Astrocyte (in vitro differentiated cells and primary cell): ENCODE data around the gene MUC4. TPM values are rescaled to one million over a fixed set of nuclear protein-coding genes. Genes with fewer than 3 reads are reported as not detected.

Experiments
- DNase-seq: peaks from one replicate; pipeline ENCODE4 v3.0.0-alpha.2; 2010; ENCODE audit warnings: low read depth
- FAIRE-seq: peaks from 2 replicates; lab custom pipeline; 2011; peaks lifted over from hg19 to GRCh38; lab: Jason Lieb, UNC
- H2AFZ ChIP-seq: 2 replicates; pipeline ENCODE4 v1.6.0; 2012; ENCODE audit warnings: low read depth, low read length, inconsistent platforms
- H3K27ac ChIP-seq: 2 replicates; pipeline ENCODE4 v1.5.1; 2011; ENCODE audit warnings: low read depth, low read length, inconsistent platforms
- H3K27me3 ChIP-seq: 2 replicates; pipeline ENCODE4 v1.6.0; 2011; ENCODE audit warnings: low read length, inconsistent platforms; ENCODE audit not compliant: insufficient read depth
- H3K36me3 ChIP-seq: 2 replicates; pipeline ENCODE4 v1.5.1; 2011; ENCODE audit warnings: low read length, inconsistent platforms; ENCODE audit not compliant: insufficient read depth
- H3K4me1 ChIP-seq: 2 replicates; pipeline ENCODE4 v1.5.1; 2011; ENCODE audit warnings: low read length, inconsistent platforms; ENCODE audit not compliant: insufficient read depth
- H3K4me2 ChIP-seq: 2 replicates; pipeline ENCODE4 v1.6.0; 2012; ENCODE audit warnings: low read length, inconsistent platforms
- H3K4me3 ChIP-seq: 2 replicates; pipeline ENCODE4 v1.5.1; 2011; ENCODE audit warnings: low read depth, mild to moderate bottlenecking, low read length, inconsistent platforms; ENCODE audit not compliant: insufficient read depth
- H3K79me2 ChIP-seq: 2 replicates; pipeline ENCODE4 v1.6.0; 2012; ENCODE audit warnings: mild to moderate bottlenecking, low read length, inconsistent platforms; ENCODE audit not compliant: insufficient read depth
- H3K9ac ChIP-seq: 2 replicates; pipeline ENCODE4 v1.6.0; 2012; ENCODE audit warnings: mild to moderate bottlenecking, low read length, inconsistent platforms
- H3K9me3 ChIP-seq: 2 replicates; pipeline ENCODE4 v1.5.1; 2012; ENCODE audit warnings: low read depth, mild to moderate bottlenecking, low read length, inconsistent platforms; ENCODE audit not compliant: insufficient read depth
- H4K20me1 ChIP-seq: 2 replicates; pipeline ENCODE4 v1.6.0; 2012; ENCODE audit warnings: low read length, inconsistent platforms; ENCODE audit not compliant: insufficient read depth
- H3K27ac Mint-ChIP-seq: one replicate; pipeline ENCODE4 v1.8.0; 2021; ENCODE audit warnings: mild to moderate bottlenecking, mixed read lengths; ENCODE audit not compliant: unreplicated experiment
- H3K27me3 Mint-ChIP-seq: one replicate; pipeline ENCODE4 v1.8.0; 2021; ENCODE audit warnings: low read depth, mixed read lengths; ENCODE audit not compliant: unreplicated experiment
- H3K36me3 Mint-ChIP-seq: one replicate; pipeline ENCODE4 v1.8.0; 2021; ENCODE audit warnings: low read depth, mixed read lengths; ENCODE audit not compliant: unreplicated experiment
- H3K4me1 Mint-ChIP-seq: one replicate; pipeline ENCODE4 v1.8.0; 2021; ENCODE audit warnings: low read depth, mixed read lengths; ENCODE audit not compliant: unreplicated experiment
- H3K4me3 Mint-ChIP-seq: one replicate; pipeline ENCODE4 v1.8.0; 2021; ENCODE audit warnings: mild to moderate bottlenecking, moderate library complexity, mixed read lengths; ENCODE audit not compliant: unreplicated experiment
- H3K9me3 Mint-ChIP-seq: one replicate; pipeline ENCODE4 v1.8.0; 2021; ENCODE audit warnings: mild to moderate bottlenecking, mixed read lengths; ENCODE audit not compliant: unreplicated experiment
- EZH2 ChIP-seq: IDR thresholded peaks from 2 replicates; pipeline ENCODE4 v1.6.1; 2012; ENCODE audit warnings: mild to moderate bottlenecking, low read length, inconsistent platforms; ENCODE audit not compliant: insufficient read depth
- total RNA-seq: library from RNA; stranded (reverse); gene quantifications from 2 replicates; pipeline ENCODE4 v1.2.1, GENCODE V29; 2021
- TF ChIP-seq, protein P1 (sequence below): IDR thresholded peaks from 2 replicates; pipeline ENCODE4 v1.5.1; 2011; ENCODE audit warnings: low read depth, mild to moderate bottlenecking, inconsistent platforms, low read length, moderate library complexity; ENCODE audit not compliant: insufficient read depth

Gene MUC4
- total RNA-seq, 1 donor from 2014 or later = 0.05 TPM

DNA sequence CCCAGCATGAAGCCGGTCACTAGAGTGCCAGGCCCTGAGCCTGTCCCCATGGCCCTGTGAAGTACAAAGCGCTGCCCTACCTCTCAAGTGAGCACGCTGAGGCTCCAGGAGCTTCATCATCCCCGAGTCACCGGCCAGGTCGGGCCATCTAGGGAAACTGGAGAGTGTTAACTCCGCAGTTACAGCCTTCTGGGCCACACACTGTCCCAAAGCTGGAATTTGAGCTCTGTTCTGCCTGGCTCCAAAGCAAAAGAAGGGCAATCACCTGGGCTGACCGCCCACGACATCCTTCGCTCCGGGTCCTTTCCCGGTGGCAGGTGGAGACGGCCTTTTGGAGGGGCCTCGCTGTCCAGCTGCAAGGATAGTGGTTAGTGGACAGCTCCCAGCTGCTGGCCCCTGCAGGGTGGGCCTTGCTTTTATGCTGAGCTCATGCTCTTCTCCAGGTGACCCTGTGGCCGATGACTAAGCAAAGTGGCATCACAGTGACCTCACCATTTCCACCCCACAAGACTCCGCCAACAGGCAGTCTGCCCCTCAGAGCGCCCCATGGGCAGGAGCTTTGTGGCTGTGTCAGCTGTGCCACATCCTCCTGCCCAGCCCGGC is 3.5 kb upstream of the MUC4 start:
- Histone ChIP-seq H3K4me2 (no peak overlapping the region), H3K9ac (no peak overlapping the region), H3K9me3 (no peaks in the 10 kb centered on the region), H3K4me3 (no peak overlapping the region), H3K79me2 (no peaks in the 10 kb centered on the region), H3K36me3 (no peaks in the 10 kb centered on the region), H4K20me1 (no peaks in the 10 kb centered on the region), H3K4me1 (no peaks in the 10 kb centered on the region), H3K27ac (no peak overlapping the region), H3K27me3 (peaks cover 2% of the 10 kb centered on the region), H2AFZ (no peak overlapping the region)
- Mint-ChIP-seq H3K27ac (no peak overlapping the region), H3K36me3 (no peaks in the 10 kb centered on the region), H3K4me1 (peaks cover 4% of the 10 kb centered on the region), H3K4me3 (no peak overlapping the region), H3K27me3 (peaks cover 35% of the 10 kb centered on the region), H3K9me3 (no peaks in the 10 kb centered on the region)
- FAIRE-seq = no peak
- DNase-seq = peak; percentile 42
- TF ChIP-seq, protein P1, sequence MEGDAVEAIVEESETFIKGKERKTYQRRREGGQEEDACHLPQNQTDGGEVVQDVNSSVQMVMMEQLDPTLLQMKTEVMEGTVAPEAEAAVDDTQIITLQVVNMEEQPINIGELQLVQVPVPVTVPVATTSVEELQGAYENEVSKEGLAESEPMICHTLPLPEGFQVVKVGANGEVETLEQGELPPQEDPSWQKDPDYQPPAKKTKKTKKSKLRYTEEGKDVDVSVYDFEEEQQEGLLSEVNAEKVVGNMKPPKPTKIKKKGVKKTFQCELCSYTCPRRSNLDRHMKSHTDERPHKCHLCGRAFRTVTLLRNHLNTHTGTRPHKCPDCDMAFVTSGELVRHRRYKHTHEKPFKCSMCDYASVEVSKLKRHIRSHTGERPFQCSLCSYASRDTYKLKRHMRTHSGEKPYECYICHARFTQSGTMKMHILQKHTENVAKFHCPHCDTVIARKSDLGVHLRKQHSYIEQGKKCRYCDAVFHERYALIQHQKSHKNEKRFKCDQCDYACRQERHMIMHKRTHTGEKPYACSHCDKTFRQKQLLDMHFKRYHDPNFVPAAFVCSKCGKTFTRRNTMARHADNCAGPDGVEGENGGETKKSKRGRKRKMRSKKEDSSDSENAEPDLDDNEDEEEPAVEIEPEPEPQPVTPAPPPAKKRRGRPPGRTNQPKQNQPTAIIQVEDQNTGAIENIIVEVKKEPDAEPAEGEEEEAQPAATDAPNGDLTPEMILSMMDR = no peak
- TF ChIP-seq EZH2 = no peak

DNA sequence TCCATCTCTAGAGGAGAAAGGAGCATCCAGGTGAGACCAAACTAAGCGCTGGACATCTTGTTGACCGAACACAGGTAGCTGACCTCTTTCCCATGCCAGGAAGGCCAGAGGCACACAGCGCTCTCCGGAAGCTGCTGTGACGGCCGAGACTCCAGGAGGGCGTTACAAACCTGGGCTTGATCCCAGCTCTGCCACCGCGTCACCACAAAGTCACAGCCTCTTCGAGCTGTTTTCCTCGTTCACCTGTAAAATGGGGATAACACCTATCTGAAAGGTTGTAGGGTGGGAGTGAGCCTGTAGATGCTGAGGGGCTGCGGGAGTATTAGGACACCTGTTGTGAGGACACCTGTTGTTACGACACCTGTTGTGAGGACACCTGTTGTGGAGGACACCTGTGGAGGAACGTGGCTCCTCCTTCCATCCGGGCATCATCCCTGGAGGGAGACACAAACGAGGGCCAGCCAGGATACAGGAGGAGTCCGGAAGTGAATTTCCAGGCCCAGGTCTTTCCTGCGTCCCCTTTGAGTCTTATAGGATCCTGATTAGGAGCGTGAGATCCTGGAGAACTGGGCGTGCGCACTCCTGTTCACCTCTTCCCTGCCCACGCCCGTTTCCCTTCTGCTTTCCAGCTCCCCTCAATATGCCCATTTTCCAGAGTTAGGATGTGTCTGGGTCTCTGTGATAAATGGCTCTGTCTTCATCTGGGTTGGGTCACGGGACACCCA is 2.3 kb upstream of the MUC4 start:
- Histone ChIP-seq H2AFZ (no peak overlapping the region), H3K4me1 (no peaks in the 10 kb centered on the region), H3K27ac (no peak overlapping the region), H3K4me3 (no peak overlapping the region), H3K4me2 (no peak overlapping the region), H3K9ac (no peak overlapping the region), H3K36me3 (no peaks in the 10 kb centered on the region), H4K20me1 (no peaks in the 10 kb centered on the region), H3K9me3 (no peaks in the 10 kb centered on the region), H3K79me2 (no peaks in the 10 kb centered on the region), H3K27me3 (peaks cover 2% of the 10 kb centered on the region)
- no peak overlapping the region for H3K4me3 Mint-ChIP-seq
- no peaks in the 10 kb centered on the region for H3K9me3 Mint-ChIP-seq
- H3K36me3 Mint-ChIP-seq = no peaks in the 10 kb centered on the region
- TF ChIP-seq EZH2 = no peak
- H3K4me1 Mint-ChIP-seq = peaks cover 7% of the 10 kb centered on the region
- peaks cover 29% of the 10 kb centered on the region for H3K27me3 Mint-ChIP-seq
- peak overlapping the region; percentile 6 for H3K27ac Mint-ChIP-seq
- DNase-seq = no peak
- no peak for FAIRE-seq

DNA sequence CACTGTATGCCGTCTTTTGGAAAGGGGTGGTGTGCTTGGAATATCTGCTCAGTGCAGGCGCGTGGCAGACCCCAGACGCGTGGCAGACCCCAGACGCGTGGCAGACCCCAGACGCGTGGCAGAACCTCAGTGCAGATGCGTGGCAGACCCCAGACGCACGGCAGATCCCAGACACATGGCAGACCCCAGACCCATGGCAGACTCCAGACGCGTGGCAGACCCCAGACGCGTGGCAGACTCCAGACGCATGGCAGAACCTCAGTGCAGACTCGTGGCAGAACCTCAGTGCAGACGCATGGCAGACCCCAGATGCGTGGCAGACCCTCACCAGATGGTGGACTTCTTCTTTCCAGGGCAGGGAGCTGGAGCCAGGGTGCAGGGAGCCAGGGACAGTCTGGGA is 637 bp upstream of the MUC4 start:
- no peak overlapping the region for H3K4me2 ChIP-seq
- peaks cover 7% of the 10 kb centered on the region for H3K4me1 Mint-ChIP-seq
- H3K4me3 Mint-ChIP-seq = no peak overlapping the region
- DNase-seq (no peak), FAIRE-seq (no peak)
- H3K79me2 ChIP-seq = no peaks in the 10 kb centered on the region
- H3K36me3 ChIP-seq = no peaks in the 10 kb centered on the region
- TF ChIP-seq, protein P1 = no peak
- no peak for TF ChIP-seq EZH2
- no peak overlapping the region for H3K9ac ChIP-seq
- no peak overlapping the region for H3K27ac Mint-ChIP-seq
- H3K27me3 ChIP-seq = peaks cover 6% of the 10 kb centered on the region
- no peaks in the 10 kb centered on the region for H3K4me1 ChIP-seq
- no peaks in the 10 kb centered on the region for H3K36me3 Mint-ChIP-seq
- no peak overlapping the region for H3K4me3 ChIP-seq
- no peaks in the 10 kb centered on the region for H3K9me3 Mint-ChIP-seq
- H4K20me1 ChIP-seq = no peaks in the 10 kb centered on the region
- no peak overlapping the region for H3K27ac ChIP-seq
- H3K27me3 Mint-ChIP-seq = peaks cover 24% of the 10 kb centered on the region
- H2AFZ ChIP-seq = no peak overlapping the region
- H3K9me3 ChIP-seq = no peaks in the 10 kb centered on the region
